ENCODE measurements around the gene ATG4D.

- TF ChIP-seq CTCF (IDR thresholded peaks at IDR 0.05) (no peak), EP300 (IDR thresholded peaks at IDR 0.05; ENCODE audit: borderline replicate concordance in 1 of 2, low read depth in 1 of 2, low read length in 1 of 2) (no peak), RCOR1 (IDR thresholded peaks at IDR 0.05; ENCODE audit: low read length) (no peak), TAF1 (IDR thresholded peaks at IDR 0.05; ENCODE audit: borderline replicate concordance, low read depth, low read length) (no peak), YY1 (IDR thresholded peaks at IDR 0.05; ENCODE audit: low read depth) (no peak), USF2 (IDR thresholded peaks at IDR 0.05; ENCODE audit: borderline replicate concordance, low read depth, low read length) (no peak), NRF1 (IDR thresholded peaks at IDR 0.05; ENCODE audit: low read depth, low read length) (no peak), RFX5 (IDR thresholded peaks at IDR 0.05; ENCODE audit: low read length) (no peak), EZH2phosphoT487 (IDR thresholded peaks at IDR 0.05; ENCODE audit: borderline replicate concordance, low read depth) (no peak), ELF1 (IDR thresholded peaks at IDR 0.05) (no peak)
Measured at GRCh38 chr19:10566658-10567410, 23.1 kb downstream of the ATG4D start.

All from SK-N-SH (cell line).